ENCODE results near the gene CCDC40. TPM values are rescaled to one million over a fixed set of nuclear protein-coding genes. Genes with fewer than 3 reads are reported as not detected.

Gene CCDC40
- total and polyA plus RNA-seq, 2 of the 13 experiments (the other 11 are each of a cell fraction or from before 2014, with no cell fraction given) = 4.1 to 5.5 TPM

DNA sequence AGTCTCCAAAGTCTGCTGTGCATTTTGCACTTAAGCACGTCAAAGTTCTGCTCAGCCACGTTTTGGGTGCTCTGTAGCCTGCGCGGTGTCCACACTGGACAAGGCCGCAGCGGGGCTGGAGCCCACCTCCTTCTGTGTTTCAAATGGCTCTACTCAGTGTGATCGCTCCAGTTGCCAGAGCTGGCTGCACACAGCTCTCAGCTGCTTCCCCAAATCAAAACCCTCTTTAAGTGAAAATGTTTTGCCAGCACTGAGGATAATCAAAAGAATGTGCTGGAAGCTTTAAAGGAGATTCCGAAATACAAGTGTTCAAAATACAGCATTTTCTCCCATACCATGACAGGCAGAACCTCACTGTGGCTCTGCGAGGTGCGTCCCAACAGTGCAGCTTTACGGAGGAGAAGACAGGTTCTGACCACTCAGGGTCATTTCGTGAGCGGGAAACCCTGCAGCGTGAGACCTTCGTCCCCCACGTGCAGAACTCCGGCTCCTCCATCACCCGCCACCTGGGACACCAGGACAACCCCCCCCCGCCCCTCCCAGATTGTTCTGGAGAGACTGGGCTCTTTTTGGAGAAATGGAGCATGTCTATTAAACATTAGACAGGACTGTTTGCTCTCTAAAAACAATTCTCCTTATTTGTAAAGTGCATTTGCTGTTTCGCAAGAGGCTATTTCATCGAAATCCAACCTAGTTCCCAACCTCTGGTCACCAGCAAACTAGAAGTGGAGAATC is 17.4 kb upstream of the CCDC40 start (continued):
- TF ChIP-seq ZBED4 (CRISPR knock-in tag; IDR thresholded peaks at IDR 0.05; ENCODE audit: borderline replicate concordance) (no peak), ELF1 (CRISPR knock-in tag; IDR thresholded peaks at IDR 0.05) (no peak), ZNF331 (CRISPR knock-in tag; IDR thresholded peaks at IDR 0.05) (peak; percentile 77), ZSCAN12 (CRISPR knock-in tag; IDR thresholded peaks at IDR 0.05) (no peak), THAP7 (CRISPR knock-in tag; IDR thresholded peaks at IDR 0.05) (peak; percentile 41; the same call in 1 of the 2 replicates), JUNB (CRISPR knock-in tag; IDR thresholded peaks at IDR 0.05; ENCODE audit: borderline replicate concordance) (no peak), TCF12 (IDR thresholded peaks at IDR 0.05) (no peak), TCF12 (CRISPR knock-in tag; IDR thresholded peaks at IDR 0.05) (no peak), ESRRA (CRISPR knock-in tag; IDR thresholded peaks at IDR 0.05; ENCODE audit: low read depth) (0 out of 2 replicates have a peak, but pooled peaks have one; percentile 47), KAT8 (CRISPR knock-in tag; IDR thresholded peaks at IDR 0.05) (peak; percentile 55; the same call in 1 of the 2 replicates), ZNF672 (CRISPR knock-in tag; IDR thresholded peaks at IDR 0.05) (no peak), GABPB1 (CRISPR knock-in tag; IDR thresholded peaks at IDR 0.05) (peak; percentile 37; the same call in 1 of the 2 replicates)
- TF ChIP-seq, protein P1, sequence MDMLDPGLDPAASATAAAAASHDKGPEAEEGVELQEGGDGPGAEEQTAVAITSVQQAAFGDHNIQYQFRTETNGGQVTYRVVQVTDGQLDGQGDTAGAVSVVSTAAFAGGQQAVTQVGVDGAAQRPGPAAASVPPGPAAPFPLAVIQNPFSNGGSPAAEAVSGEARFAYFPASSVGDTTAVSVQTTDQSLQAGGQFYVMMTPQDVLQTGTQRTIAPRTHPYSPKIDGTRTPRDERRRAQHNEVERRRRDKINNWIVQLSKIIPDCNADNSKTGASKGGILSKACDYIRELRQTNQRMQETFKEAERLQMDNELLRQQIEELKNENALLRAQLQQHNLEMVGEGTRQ (IDR thresholded peaks at IDR 0.05; ENCODE audit: low read depth, low read length) = no peak
- TF ChIP-seq, protein P1 (CRISPR knock-in tag; IDR thresholded peaks at IDR 0.05; ENCODE audit: borderline replicate concordance) = no peak; the same call in 1 of the 2 replicates
- TF ChIP-seq, protein P2, sequence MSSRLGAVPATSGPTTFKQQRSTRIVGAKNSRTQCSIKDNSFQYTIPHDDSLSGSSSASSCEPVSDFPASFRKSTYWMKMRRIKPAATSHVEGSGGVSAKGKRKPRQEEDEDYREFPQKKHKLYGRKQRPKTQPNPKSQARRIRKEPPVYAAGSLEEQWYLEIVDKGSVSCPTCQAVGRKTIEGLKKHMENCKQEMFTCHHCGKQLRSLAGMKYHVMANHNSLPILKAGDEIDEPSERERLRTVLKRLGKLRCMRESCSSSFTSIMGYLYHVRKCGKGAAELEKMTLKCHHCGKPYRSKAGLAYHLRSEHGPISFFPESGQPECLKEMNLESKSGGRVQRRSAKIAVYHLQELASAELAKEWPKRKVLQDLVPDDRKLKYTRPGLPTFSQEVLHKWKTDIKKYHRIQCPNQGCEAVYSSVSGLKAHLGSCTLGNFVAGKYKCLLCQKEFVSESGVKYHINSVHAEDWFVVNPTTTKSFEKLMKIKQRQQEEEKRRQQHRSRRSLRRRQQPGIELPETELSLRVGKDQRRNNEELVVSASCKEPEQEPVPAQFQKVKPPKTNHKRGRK (CRISPR knock-in tag; IDR thresholded peaks at IDR 0.05) = no peak
- TF ChIP-seq, protein P3, sequence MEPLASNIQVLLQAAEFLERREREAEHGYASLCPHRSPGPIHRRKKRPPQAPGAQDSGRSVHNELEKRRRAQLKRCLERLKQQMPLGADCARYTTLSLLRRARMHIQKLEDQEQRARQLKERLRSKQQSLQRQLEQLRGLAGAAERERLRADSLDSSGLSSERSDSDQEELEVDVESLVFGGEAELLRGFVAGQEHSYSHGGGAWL (CRISPR knock-in tag; IDR thresholded peaks at IDR 0.05) = peak; percentile 85; the same call in 1 of the 2 replicates
- TF ChIP-seq, protein P4, sequence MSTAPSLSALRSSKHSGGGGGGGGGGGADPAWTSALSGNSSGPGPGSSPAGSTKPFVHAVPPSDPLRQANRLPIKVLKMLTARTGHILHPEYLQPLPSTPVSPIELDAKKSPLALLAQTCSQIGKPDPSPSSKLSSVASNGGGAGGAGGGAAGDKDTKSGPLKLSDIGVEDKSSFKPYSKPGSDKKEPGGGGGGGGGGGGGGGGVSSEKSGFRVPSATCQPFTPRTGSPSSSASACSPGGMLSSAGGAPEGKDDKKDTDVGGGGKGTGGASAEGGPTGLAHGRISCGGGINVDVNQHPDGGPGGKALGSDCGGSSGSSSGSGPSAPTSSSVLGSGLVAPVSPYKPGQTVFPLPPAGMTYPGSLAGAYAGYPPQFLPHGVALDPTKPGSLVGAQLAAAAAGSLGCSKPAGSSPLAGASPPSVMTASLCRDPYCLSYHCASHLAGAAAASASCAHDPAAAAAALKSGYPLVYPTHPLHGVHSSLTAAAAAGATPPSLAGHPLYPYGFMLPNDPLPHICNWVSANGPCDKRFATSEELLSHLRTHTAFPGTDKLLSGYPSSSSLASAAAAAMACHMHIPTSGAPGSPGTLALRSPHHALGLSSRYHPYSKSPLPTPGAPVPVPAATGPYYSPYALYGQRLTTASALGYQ (CRISPR knock-in tag; IDR thresholded peaks at IDR 0.05) = no peak; the same call in 1 of the 2 replicates
